ENCODE data around the gene RSPH1.

RSPH1 gene

GRCh38 chr21:42448686-42449085, 47.3 kb downstream of the RSPH1 start:
- no peak for DNase-seq (ENCODE audit: low read depth in 2 of 2)

GRCh38 chr21:42447732-42448131, 48.3 kb downstream of the RSPH1 start:
- DNase-seq (ENCODE audit: low read depth in 2 of 2): no peak

- DNase-seq (ENCODE audit: low read depth in 2 of 2): no peak
These were observed 48.8 kb downstream of the RSPH1 start for GRCh38 chr21:42447182-42447581.

GRCh38 chr21:42446531-42446930, 49.5 kb downstream of the RSPH1 start:
- no peak for DNase-seq (ENCODE audit: low read depth in 2 of 2)

GRCh38 chr21:42445311-42445710, 50.7 kb downstream of the RSPH1 start:
- DNase-seq (ENCODE audit: low read depth in 2 of 2): no peak

- no peak for DNase-seq (ENCODE audit: low read depth in 2 of 2)
These were observed 51.3 kb downstream of the RSPH1 start for GRCh38 chr21:42444745-42445059.

GRCh38 chr21:42443876-42444744, 51.9 kb downstream of the RSPH1 start:
- DNase-seq (ENCODE audit: low read depth in 2 of 2): no peak

GRCh38 chr21:42443181-42443785, 52.7 kb downstream of the RSPH1 start:
- DNase-seq (ENCODE audit: low read depth in 2 of 2): no peak

GRCh38 chr21:42441963-42442362, 54.1 kb downstream of the RSPH1 start:
- no peak for DNase-seq (ENCODE audit: low read depth in 2 of 2)

- no peak for DNase-seq (ENCODE audit: low read depth in 2 of 2)
These were observed 55.7 kb downstream of the RSPH1 start for GRCh38 chr21:42440187-42440792.

GRCh38 chr21:42439284-42440186, 56.5 kb downstream of the RSPH1 start:
- DNase-seq (ENCODE audit: low read depth in 2 of 2): no peak

GRCh38 chr21:42438316-42439205, 57.5 kb downstream of the RSPH1 start:
- DNase-seq (ENCODE audit: low read depth in 2 of 2): no peak

- no peak for DNase-seq (ENCODE audit: low read depth in 2 of 2)
These were observed 58.2 kb downstream of the RSPH1 start for GRCh38 chr21:42437786-42438185.

- no peak for DNase-seq (ENCODE audit: low read depth in 2 of 2)
These were observed 59.1 kb downstream of the RSPH1 start for GRCh38 chr21:42436914-42437313.

- DNase-seq (ENCODE audit: low read depth in 2 of 2): no peak
These were observed 60.2 kb downstream of the RSPH1 start for GRCh38 chr21:42435833-42436232.

- DNase-seq (ENCODE audit: low read depth in 2 of 2): no peak
These were observed 60.6 kb downstream of the RSPH1 start for GRCh38 chr21:42435401-42435800.

GRCh38 chr21:42434884-42435283, 61.1 kb downstream of the RSPH1 start:
- DNase-seq (ENCODE audit: low read depth in 2 of 2): no peak

GRCh38 chr21:42433946-42434551, 62.0 kb downstream of the RSPH1 start:
- DNase-seq (ENCODE audit: low read depth in 2 of 2): no peak

- no peak for DNase-seq (ENCODE audit: low read depth in 2 of 2)
These were observed 63.3 kb downstream of the RSPH1 start for GRCh38 chr21:42432695-42433094.

GRCh38 chr21:42431196-42431595, 64.8 kb downstream of the RSPH1 start:
- DNase-seq (ENCODE audit: low read depth in 2 of 2): no peak

GRCh38 chr21:42430521-42430920, 65.5 kb downstream of the RSPH1 start:
- no peak for DNase-seq (ENCODE audit: low read depth in 2 of 2)
